Endothelial cell of umbilical vein (primary cell): Measurements from ENCODE around the gene CDK5RAP2.

Experiments used
- EZH2 ChIP-seq: IDR thresholded peaks from 2 replicates; pipeline ENCODE4 v1.6.1; 2012; ENCODE audit warnings: borderline replicate concordance, low read depth, mild to moderate bottlenecking, moderate library complexity, low read length, inconsistent platforms; ENCODE audit not compliant: severe bottlenecking
- FOS ChIP-seq: IDR thresholded peaks from 2 replicates; pipeline ENCODE4 v1.6.1; 2011; ENCODE audit warnings: mild to moderate bottlenecking, low read length, moderate library complexity, borderline replicate concordance; ENCODE audit not compliant: insufficient read depth
- JUN ChIP-seq: IDR thresholded peaks from 2 replicates; pipeline ENCODE4 v1.6.1; 2011; ENCODE audit warnings: borderline replicate concordance, low read depth; ENCODE audit not compliant: insufficient read length, insufficient read depth
- MAX ChIP-seq: IDR thresholded peaks from 2 replicates; pipeline ENCODE4 v1.6.1; 2011; ENCODE audit not compliant: insufficient read depth, insufficient read length
- MYC ChIP-seq: IDR thresholded peaks from one replicate; pipeline ENCODE4 v1.6.1; 2011; ENCODE audit warnings: mild to moderate bottlenecking, low read depth, low read length
- POLR2A ChIP-seq: IDR thresholded peaks from 2 replicates; pipeline ENCODE4 v1.6.1; 2012; ENCODE audit warnings: low read depth, mild to moderate bottlenecking, control low read depth, low read length
- POLR2AphosphoS5 ChIP-seq: IDR thresholded peaks from 2 replicates; pipeline ENCODE4 v1.6.1; 2012; ENCODE audit warnings: low read depth, mild to moderate bottlenecking, control low read depth, low read length, moderate library complexity; ENCODE audit not compliant: insufficient read depth
- TF ChIP-seq, protein P1 (sequence below), 2 donors: IDR thresholded peaks; 1 replicate in 1 of 2; 2 replicates in 1 of 2; pipeline ENCODE4 v1.5.1; 2011; ENCODE audit warnings: low read length in 2 of 2, mild to moderate bottlenecking in 2 of 2, moderate library complexity in 2 of 2, control low read depth in 1 of 2, inconsistent platforms in 1 of 2, low read depth in 1 of 2; ENCODE audit not compliant: insufficient read depth in 1 of 2; ENCODE audit errors: extremely low read depth in 1 of 2

DNA sequence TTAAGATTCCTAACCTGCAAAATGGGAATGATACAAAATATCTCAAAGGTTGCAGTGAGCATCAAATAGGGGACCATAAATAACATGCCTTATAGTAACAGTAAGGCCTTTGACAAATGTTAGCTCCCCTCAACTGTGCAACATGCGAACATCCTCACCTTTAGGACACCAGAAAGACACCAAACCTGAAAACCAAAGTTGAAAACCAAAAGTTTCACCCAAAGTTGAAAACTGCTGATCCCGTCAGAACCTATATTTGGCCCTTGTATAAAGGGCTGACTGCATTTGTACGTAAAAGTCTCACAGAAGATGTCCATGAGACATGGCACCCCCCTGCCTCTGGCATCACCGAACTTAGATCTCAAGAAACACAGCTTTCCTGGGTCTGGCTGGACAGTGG lies 12.1 kb downstream of the CDK5RAP2 start:
- TF ChIP-seq POLR2A = no peak
- TF ChIP-seq EZH2 = no peak
- TF ChIP-seq, protein P1, sequence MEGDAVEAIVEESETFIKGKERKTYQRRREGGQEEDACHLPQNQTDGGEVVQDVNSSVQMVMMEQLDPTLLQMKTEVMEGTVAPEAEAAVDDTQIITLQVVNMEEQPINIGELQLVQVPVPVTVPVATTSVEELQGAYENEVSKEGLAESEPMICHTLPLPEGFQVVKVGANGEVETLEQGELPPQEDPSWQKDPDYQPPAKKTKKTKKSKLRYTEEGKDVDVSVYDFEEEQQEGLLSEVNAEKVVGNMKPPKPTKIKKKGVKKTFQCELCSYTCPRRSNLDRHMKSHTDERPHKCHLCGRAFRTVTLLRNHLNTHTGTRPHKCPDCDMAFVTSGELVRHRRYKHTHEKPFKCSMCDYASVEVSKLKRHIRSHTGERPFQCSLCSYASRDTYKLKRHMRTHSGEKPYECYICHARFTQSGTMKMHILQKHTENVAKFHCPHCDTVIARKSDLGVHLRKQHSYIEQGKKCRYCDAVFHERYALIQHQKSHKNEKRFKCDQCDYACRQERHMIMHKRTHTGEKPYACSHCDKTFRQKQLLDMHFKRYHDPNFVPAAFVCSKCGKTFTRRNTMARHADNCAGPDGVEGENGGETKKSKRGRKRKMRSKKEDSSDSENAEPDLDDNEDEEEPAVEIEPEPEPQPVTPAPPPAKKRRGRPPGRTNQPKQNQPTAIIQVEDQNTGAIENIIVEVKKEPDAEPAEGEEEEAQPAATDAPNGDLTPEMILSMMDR (IDR thresholded peaks at IDR 0.05; ENCODE audit: extremely low read depth in 1 of 2, insufficient read depth in 1 of 2, low read depth in 1 of 2, low read length in 2 of 2) = no peak
- TF ChIP-seq MAX = no peak
- TF ChIP-seq POLR2AphosphoS5 = no peak
- no peak for TF ChIP-seq FOS
- TF ChIP-seq MYC = no peak
- no peak for TF ChIP-seq JUN
